PC-9 (cell line): Measurements from ENCODE around the gene PSMB2. TPM values are rescaled to one million over a fixed set of nuclear protein-coding genes. Genes with fewer than 3 reads are reported as not detected.
"Not testable (repeated sequence)": the region's sequence is repeated elsewhere in the genome, so short reads cannot be mapped to it uniquely, and the experiment has no call there.

Experiments used
- BruUV-seq: library from RNA; stranded (reverse); fragments of 400-500 nt; replicated peaks from 2 replicates; lab custom pipeline; 2021; lab: Mats Ljungman, UMichigan
- CTCF ChIA-PET: fragments of 300-600 bp; sonication (Branson Sonifier 250); formaldehyde crosslinking; loops from one replicate; lab custom pipeline; 2022; ENCODE audit warnings: antibody characterized with exemption; lab: Charles Lee
- POLR2A ChIA-PET: fragments of 300-600 bp; sonication (Branson Sonifier 250); formaldehyde crosslinking; loops from one replicate; lab custom pipeline; 2022; ENCODE audit warnings: antibody characterized with exemption; ENCODE audit not compliant: unreplicated experiment; lab: Charles Lee
- DNase-seq, 2 experiments: peaks; one replicate each; pipeline versions ENCODE4 v3.0.0 to v3.0.0-alpha.2; 2015 to 2022; ENCODE audit warnings: mixed read lengths in 1 of 2
- H2AFZ ChIP-seq: fragments of 200-600 bp; sonication (generic); 2 replicates; pipeline ENCODE4 v1.8.1; 2017; ENCODE audit warnings: antibody characterized with exemption
- H3F3A ChIP-seq: fragments of 200-600 bp; sonication (generic); 2 replicates; pipeline ENCODE4 v1.8.1; 2017; ENCODE audit warnings: antibody characterized with exemption, mild to moderate bottlenecking, low read depth; ENCODE audit not compliant: insufficient read depth
- H3K27ac ChIP-seq: fragments of 200-600 bp; sonication (generic); 2 replicates; pipeline ENCODE4 v1.6.1; 2016; ENCODE audit warnings: mixed run types
- H3K27me3 ChIP-seq: fragments of 200-600 bp; sonication (generic); 2 replicates; pipeline ENCODE4 v1.6.1; 2016; ENCODE audit warnings: low read depth, mixed run types; ENCODE audit not compliant: insufficient read depth
- H3K36me3 ChIP-seq: fragments of 200-600 bp; sonication (generic); 2 replicates; pipeline ENCODE4 v1.6.1; 2016; ENCODE audit warnings: low read depth, mixed run types
- H3K4me1 ChIP-seq: fragments of 200-600 bp; sonication (generic); replicated peaks from 2 replicates; pipeline ENCODE4 v1.6.1; 2016; ENCODE audit warnings: mixed run types; ENCODE audit not compliant: insufficient read depth
- H3K4me2 ChIP-seq: fragments of 200-600 bp; sonication (generic); 2 replicates; pipeline ENCODE4 v1.6.1; 2017; ENCODE audit warnings: mixed run types
- H3K4me3 ChIP-seq: fragments of 200-600 bp; sonication (generic); 2 replicates; pipeline ENCODE4 v1.6.1; 2016; ENCODE audit warnings: mixed run types
- H3K79me2 ChIP-seq: fragments of 200-600 bp; sonication (generic); 2 replicates; pipeline ENCODE4 v1.6.1; 2017; ENCODE audit warnings: low read depth, mixed run types
- H3K9me2 ChIP-seq: fragments of 200-600 bp; sonication (generic); 2 replicates; pipeline ENCODE4 v1.8.1; 2017; ENCODE audit warnings: mild to moderate bottlenecking; ENCODE audit not compliant: insufficient read depth
- H3K9me3 ChIP-seq: fragments of 200-600 bp; sonication (generic); 2 replicates; pipeline ENCODE4 v1.8.1; 2016; ENCODE audit warnings: low read depth; ENCODE audit not compliant: insufficient read depth
- H4K20me1 ChIP-seq: fragments of 200-600 bp; sonication (generic); 2 replicates; pipeline ENCODE4 v1.8.1; 2017; ENCODE audit not compliant: insufficient read depth
- EZH2 ChIP-seq: fragments of 200-600 bp; sonication (generic); IDR thresholded peaks from 2 replicates; pipeline ENCODE4 v1.8.0; 2017; ENCODE audit warnings: antibody characterized with exemption, low read depth
- intact Hi-C: fragments of 100-400 bp; cut with micrococcal nuclease; formaldehyde crosslinking; loops from one replicate; pipeline ENCODE4 v1.10.0; 2022; ENCODE audit not compliant: unreplicated experiment
- total RNA-seq: library from RNA; stranded (reverse); gene quantifications from 2 replicates; pipeline ENCODE4 v1.2.3, GENCODE V29; 2021
- TF ChIP-seq, protein P1 (sequence below): fragments of 200-600 bp; sonication (generic); conservative IDR thresholded peaks from 2 replicates; pipeline ENCODE4 v1.6.1; 2017; ENCODE audit warnings: mixed run types, antibody characterized with exemption, mild to moderate bottlenecking, moderate library complexity

The PSMB2 gene
- total RNA-seq, 1 experiment from 2014 or later: 206 TPM

DNA sequence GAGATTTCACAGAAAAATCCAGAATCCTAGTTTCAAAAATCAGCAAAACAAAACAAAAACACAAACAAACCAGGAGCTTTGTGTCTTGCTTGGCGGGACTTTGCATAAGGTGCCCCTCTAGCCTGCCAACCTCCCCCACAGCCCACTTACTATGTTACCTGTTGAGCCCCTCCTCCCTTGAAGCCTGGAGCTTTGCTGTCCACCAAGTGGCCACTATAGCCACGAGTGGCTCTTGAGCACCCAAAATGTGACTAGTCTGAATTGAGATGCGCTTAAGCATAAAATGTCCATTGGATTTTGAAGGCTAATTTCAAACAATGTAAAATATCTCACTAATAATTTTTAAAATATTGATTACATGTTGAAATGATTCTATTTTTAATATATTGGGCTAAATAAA, 56.0 kb downstream of the PSMB2 start:
- Histone ChIP-seq H3K4me1 (no peaks in the 10 kb centered on the region), H3K27ac (no peak overlapping the region), H3K79me2 (no peaks in the 10 kb centered on the region), H3K36me3 (no peaks in the 10 kb centered on the region), H3K27me3 (no peaks in the 10 kb centered on the region), H3F3A (no peaks in the 10 kb centered on the region), H3K9me3 (no peaks in the 10 kb centered on the region), H3K4me2 (no peak overlapping the region), H4K20me1 (no peaks in the 10 kb centered on the region), H3K9me2 (no peaks in the 10 kb centered on the region), H2AFZ (no peak overlapping the region), H3K4me3 (no peak overlapping the region)
- ChIA-PET POLR2A (interaction anchor here (0.6 kb wide), 2 partner anchors 11 to 27 kb away, joined by 9 to 11 read pairs; no protein-coding TSS in a partner anchor), CTCF (interaction anchor here (0.6 kb wide), 1 partner anchor 146 kb away, joined by 4 read pairs; no protein-coding TSS in a partner anchor)
- DNase-seq: no peak
- TF ChIP-seq, protein P1, sequence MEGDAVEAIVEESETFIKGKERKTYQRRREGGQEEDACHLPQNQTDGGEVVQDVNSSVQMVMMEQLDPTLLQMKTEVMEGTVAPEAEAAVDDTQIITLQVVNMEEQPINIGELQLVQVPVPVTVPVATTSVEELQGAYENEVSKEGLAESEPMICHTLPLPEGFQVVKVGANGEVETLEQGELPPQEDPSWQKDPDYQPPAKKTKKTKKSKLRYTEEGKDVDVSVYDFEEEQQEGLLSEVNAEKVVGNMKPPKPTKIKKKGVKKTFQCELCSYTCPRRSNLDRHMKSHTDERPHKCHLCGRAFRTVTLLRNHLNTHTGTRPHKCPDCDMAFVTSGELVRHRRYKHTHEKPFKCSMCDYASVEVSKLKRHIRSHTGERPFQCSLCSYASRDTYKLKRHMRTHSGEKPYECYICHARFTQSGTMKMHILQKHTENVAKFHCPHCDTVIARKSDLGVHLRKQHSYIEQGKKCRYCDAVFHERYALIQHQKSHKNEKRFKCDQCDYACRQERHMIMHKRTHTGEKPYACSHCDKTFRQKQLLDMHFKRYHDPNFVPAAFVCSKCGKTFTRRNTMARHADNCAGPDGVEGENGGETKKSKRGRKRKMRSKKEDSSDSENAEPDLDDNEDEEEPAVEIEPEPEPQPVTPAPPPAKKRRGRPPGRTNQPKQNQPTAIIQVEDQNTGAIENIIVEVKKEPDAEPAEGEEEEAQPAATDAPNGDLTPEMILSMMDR: no peak
- TF ChIP-seq EZH2: no peak
- intact Hi-C loops: no loop called here
- BruUV-seq: no TSS peak

DNA sequence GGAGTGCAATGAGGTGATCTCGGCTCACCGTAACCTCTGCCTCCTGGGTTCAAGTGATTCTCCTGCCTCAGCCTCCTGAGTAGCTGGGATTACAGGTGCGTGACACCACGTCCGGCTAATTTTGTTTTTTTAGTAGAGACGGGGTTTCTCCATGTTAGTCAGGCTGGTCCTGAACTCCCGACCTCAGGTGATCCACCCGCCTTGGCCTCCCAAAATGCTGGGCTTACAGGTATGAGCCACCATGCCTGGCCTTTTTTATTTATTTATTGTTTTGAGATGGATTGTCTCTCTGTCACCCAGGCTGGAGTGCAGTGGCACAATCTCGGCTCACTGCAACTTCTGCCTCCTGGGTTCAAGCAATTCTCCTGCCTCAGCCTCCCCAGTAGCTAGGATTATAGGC, 59.7 kb downstream of the PSMB2 start:
- H3K4me1 ChIP-seq, H2AFZ ChIP-seq, H3K9me3 ChIP-seq, BruUV-seq, POLR2A ChIA-PET, H3K4me3 ChIP-seq, DNase-seq, H3K36me3 ChIP-seq, H3K9me2 ChIP-seq, H4K20me1 ChIP-seq, H3F3A ChIP-seq, H3K27me3 ChIP-seq, CTCF ChIA-PET, H3K4me2 ChIP-seq, H3K79me2 ChIP-seq, H3K27ac ChIP-seq, intact Hi-C loops: not testable (repeated sequence)

DNA sequence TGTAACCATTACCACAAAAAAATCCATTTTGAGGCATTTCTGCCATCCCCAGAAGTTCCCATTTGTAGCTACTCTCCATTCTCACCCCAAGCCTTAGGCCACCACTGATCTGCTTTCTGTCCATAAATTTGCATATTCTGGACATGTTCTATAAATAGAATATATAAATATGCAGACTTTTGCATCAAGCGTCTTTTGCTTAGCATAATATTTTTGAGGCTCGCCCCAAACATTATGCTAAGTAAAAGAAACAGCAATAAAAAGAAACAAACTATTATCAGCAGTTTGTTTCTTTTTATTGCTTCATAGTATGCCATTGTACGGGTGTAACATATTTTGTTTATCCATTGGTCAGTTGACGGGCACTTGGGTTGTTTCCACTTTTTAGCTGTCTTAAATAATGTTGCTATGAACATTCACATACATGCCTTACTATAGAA, 60.4 kb downstream of the PSMB2 start:
- no peaks in the 10 kb centered on the region for H4K20me1 ChIP-seq
- no peaks in the 10 kb centered on the region for H3K9me2 ChIP-seq
- H3K36me3 ChIP-seq: no peaks in the 10 kb centered on the region
- H3K27me3 ChIP-seq: no peaks in the 10 kb centered on the region
- no peaks in the 10 kb centered on the region for H3K4me1 ChIP-seq
- no peaks in the 10 kb centered on the region for H3K9me3 ChIP-seq
- POLR2A ChIA-PET: no interaction called here
- H3K79me2 ChIP-seq: no peaks in the 10 kb centered on the region
- H3K4me3 ChIP-seq: no peak overlapping the region
- no TSS peak for BruUV-seq
- no peak overlapping the region for H2AFZ ChIP-seq
- no peak overlapping the region for H3K4me2 ChIP-seq
- H3K27ac ChIP-seq: no peak overlapping the region
- intact Hi-C loops: no loop called here
- DNase-seq: no peak
- TF ChIP-seq, protein P1: no peak
- no peak for TF ChIP-seq EZH2
- CTCF ChIA-PET: no interaction called here
- H3F3A ChIP-seq: no peaks in the 10 kb centered on the region
